DND-41 (cell line): ENCODE results near the gene LPGAT1.

Experiments
- ATAC-seq: fragments of 200-7000 bp; cut with Tn5 transposase; 3 replicates; pipeline ENCODE4 v1.9.1; 2021; ENCODE audit warnings: low read depth; ENCODE audit not compliant: insufficient read depth
- DNase-seq: peaks from one replicate; pipeline ENCODE4 v3.0.0-alpha.2; 2020
- H2AFZ ChIP-seq: 2 replicates; pipeline ENCODE4 v1.6.0; 2012; ENCODE audit warnings: low read depth, low read length
- H3K27ac ChIP-seq: 2 replicates; pipeline ENCODE4 v1.5.1; 2012; ENCODE audit warnings: low read length, inconsistent platforms
- H3K27me3 ChIP-seq: fragments of 200-600 bp; sonication (generic); 2 replicates; pipeline ENCODE4 v1.6.0; 2012; ENCODE audit warnings: low read length, mild to moderate bottlenecking, inconsistent platforms; ENCODE audit not compliant: insufficient read depth, poor library complexity
- H3K36me3 ChIP-seq: 2 replicates; pipeline ENCODE4 v1.5.1; 2012; ENCODE audit warnings: low read length, inconsistent platforms; ENCODE audit not compliant: insufficient read depth
- H3K4me1 ChIP-seq: 2 replicates; pipeline ENCODE4 v1.5.1; 2012; ENCODE audit warnings: mild to moderate bottlenecking, low read length; ENCODE audit not compliant: insufficient read depth
- H3K4me2 ChIP-seq: 2 replicates; pipeline ENCODE4 v1.6.0; 2012; ENCODE audit warnings: mild to moderate bottlenecking, moderate library complexity, low read length, inconsistent platforms; ENCODE audit not compliant: insufficient read depth
- H3K4me3 ChIP-seq, 2 experiments: fragments of 200-600 bp in 1 of 2; shearing (Covaris generic) in 1 of 2; 2 replicates each; pipeline ENCODE4 v1.5.1; 2012 to 2016; ENCODE audit warnings: inconsistent platforms in 2 of 2, low read length in 2 of 2, mild to moderate bottlenecking in 2 of 2, low read depth in 1 of 2, moderate library complexity in 1 of 2
- H3K79me2 ChIP-seq: 2 replicates; pipeline ENCODE4 v1.6.0; 2012; ENCODE audit warnings: low read length, inconsistent platforms; ENCODE audit not compliant: insufficient read depth
- H3K9ac ChIP-seq: 2 replicates; pipeline ENCODE4 v1.6.0; 2012; ENCODE audit warnings: low read depth, mild to moderate bottlenecking, inconsistent platforms, low read length, moderate library complexity
- H3K9me3 ChIP-seq: 2 replicates; pipeline ENCODE4 v1.5.1; 2012; ENCODE audit warnings: low read length, moderate library complexity, mild to moderate bottlenecking, inconsistent platforms; ENCODE audit not compliant: insufficient read depth, severe bottlenecking
- H4K20me1 ChIP-seq: 2 replicates; pipeline ENCODE4 v1.6.0; 2012; ENCODE audit warnings: low read length; ENCODE audit not compliant: insufficient read depth
- CTCF ChIP-seq: IDR thresholded peaks from 2 replicates; pipeline ENCODE4 v1.5.1; 2012; ENCODE audit warnings: borderline replicate concordance, low read length, moderate library complexity, mild to moderate bottlenecking; ENCODE audit not compliant: poor library complexity, severe bottlenecking; ENCODE audit errors: extremely low read depth
- EZH2 ChIP-seq: IDR thresholded peaks from 3 replicates; pipeline ENCODE4 v1.6.1; 2012; ENCODE audit warnings: borderline replicate concordance, low read depth, mild to moderate bottlenecking, moderate library complexity, low read length, inconsistent platforms; ENCODE audit not compliant: severe bottlenecking

LPGAT1 gene

DNA sequence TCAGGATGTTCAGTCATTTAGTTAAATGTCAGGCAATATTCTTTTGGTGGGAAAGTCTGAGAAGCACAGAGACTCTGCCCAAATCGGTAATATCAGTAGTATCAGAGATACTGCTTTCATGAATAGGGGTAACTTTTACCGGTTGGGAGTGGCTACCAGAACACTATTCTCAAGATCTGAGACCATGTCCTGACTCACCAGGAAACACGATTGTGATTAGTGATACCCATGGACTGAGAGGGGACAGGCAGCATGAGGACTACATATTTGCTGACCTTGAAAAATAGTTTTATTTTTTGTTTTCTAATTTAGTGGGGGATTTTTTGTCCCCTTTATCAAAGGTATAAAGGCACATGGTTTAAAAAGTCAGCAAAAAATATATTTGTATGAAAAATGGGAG is 79.1 kb downstream of the LPGAT1 start:
- H3K36me3 ChIP-seq, result peaks cover 24% of the 10 kb centered on the region; the same call in 1 of the 2 replicates
- no peak overlapping the region for H3K27ac ChIP-seq
- no peaks in the 10 kb centered on the region for H4K20me1 ChIP-seq
- no peak overlapping the region for H3K4me2 ChIP-seq
- no peaks in the 10 kb centered on the region for H3K9me3 ChIP-seq
- H3K79me2 ChIP-seq, result no peaks in the 10 kb centered on the region
- no peaks in the 10 kb centered on the region for H3K27me3 ChIP-seq
- H3K9ac ChIP-seq, result no peak overlapping the region
- H3K4me1 ChIP-seq, result no peaks in the 10 kb centered on the region
- no peak overlapping the region for H3K4me3 ChIP-seq
- TF ChIP-seq CTCF (no peak), EZH2 (no peak)
- DNase-seq (no peak), ATAC-seq (no peak)
- no peak overlapping the region for H2AFZ ChIP-seq

GRCh38 chr1:211750599-211750998 is 80.0 kb downstream of the LPGAT1 start:
- no peaks in the 10 kb centered on the region for H3K27me3 ChIP-seq
- no peaks in the 10 kb centered on the region for H3K4me1 ChIP-seq
- no peaks in the 10 kb centered on the region for H3K9me3 ChIP-seq
- no peak overlapping the region for H3K27ac ChIP-seq
- H3K79me2 ChIP-seq, result no peaks in the 10 kb centered on the region
- no peak for DNase-seq
- no peak overlapping the region for H3K4me3 ChIP-seq
- H2AFZ ChIP-seq, result no peak overlapping the region
- H4K20me1 ChIP-seq, result no peaks in the 10 kb centered on the region
- no peak overlapping the region for H3K9ac ChIP-seq
- ATAC-seq, result no peak
- H3K4me2 ChIP-seq, result no peak overlapping the region
- TF ChIP-seq EZH2, result no peak
- TF ChIP-seq CTCF, result no peak
- H3K36me3 ChIP-seq, result peaks cover 24% of the 10 kb centered on the region; the same call in 1 of the 2 replicates

GRCh38 chr1:211749251-211749650 is 81.3 kb downstream of the LPGAT1 start:
- Histone ChIP-seq H3K36me3 (peaks cover 24% of the 10 kb centered on the region; the same call in 1 of the 2 replicates), H3K4me2 (no peak overlapping the region), H4K20me1 (no peaks in the 10 kb centered on the region), H3K4me1 (no peaks in the 10 kb centered on the region), H3K9me3 (no peaks in the 10 kb centered on the region), H3K27ac (no peak overlapping the region), H3K9ac (no peak overlapping the region), H3K27me3 (no peaks in the 10 kb centered on the region), H3K79me2 (no peaks in the 10 kb centered on the region), H2AFZ (no peak overlapping the region), H3K4me3 (no peak overlapping the region)
- ATAC-seq (no peak), DNase-seq (no peak)
- no peak for TF ChIP-seq CTCF
- no peak for TF ChIP-seq EZH2

- Histone ChIP-seq H2AFZ (no peak overlapping the region), H3K4me1 (no peaks in the 10 kb centered on the region), H3K27me3 (no peaks in the 10 kb centered on the region), H3K27ac (no peak overlapping the region), H3K9me3 (no peaks in the 10 kb centered on the region), H3K79me2 (no peaks in the 10 kb centered on the region), H3K4me2 (no peak overlapping the region), H3K36me3 (peaks cover 24% of the 10 kb centered on the region; the same call in 1 of the 2 replicates), H3K9ac (no peak overlapping the region), H3K4me3 (no peak overlapping the region), H4K20me1 (no peaks in the 10 kb centered on the region)
- ATAC-seq, result no peak
- DNase-seq, result no peak
- TF ChIP-seq CTCF (no peak), EZH2 (no peak)
Observed at GRCh38 chr1:211748810-211749209, 81.8 kb downstream of the LPGAT1 start.
